Measurements from ENCODE around the gene BTN3A1.
"Not testable (repeated sequence)": the region's sequence is repeated elsewhere in the genome, so short reads cannot be mapped to it uniquely, and the experiment has no call there.

BTN3A1 gene

DNA sequence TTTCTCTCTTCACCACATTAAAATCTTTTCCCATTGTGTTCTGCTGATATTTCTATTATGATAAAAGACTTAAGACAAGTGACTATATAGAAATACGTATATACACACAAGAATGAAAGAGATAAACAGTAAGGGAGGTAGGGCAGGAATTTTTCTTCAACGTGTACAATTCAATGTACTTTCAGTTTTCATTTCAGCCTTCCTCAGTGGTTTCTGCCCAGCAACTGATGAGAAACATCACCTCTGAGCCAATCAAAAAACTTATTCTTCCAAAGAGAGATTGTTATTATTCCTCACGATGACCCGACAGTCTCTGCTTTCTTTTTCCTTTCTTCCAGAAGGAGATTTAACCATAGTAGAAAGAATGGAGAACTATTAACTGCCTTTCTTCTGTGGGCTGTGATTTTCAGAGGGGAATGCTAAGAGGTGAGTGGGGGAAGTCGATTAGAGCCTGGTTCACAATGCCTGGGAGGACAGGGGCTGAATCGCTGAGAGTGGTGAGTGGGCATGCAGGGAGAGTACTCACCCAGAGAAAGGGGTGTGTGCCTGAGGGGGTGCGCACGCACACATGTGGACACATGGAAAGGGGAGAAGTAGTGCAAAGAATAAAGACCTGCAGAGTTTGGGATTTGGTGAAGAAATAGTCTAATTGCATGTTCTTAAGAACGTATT lies at the start of gene BTN3A1:
BTN3A1 (plus strand) TSS at position 289 of the 672 bp plus-strand sequence. CDS start 3,289 bp downstream, outside the sequence.
- peak in 1 of 2 donors; percentile 32 for DNase-seq (ENCODE audit: extremely low read depth in 1 of 2, low read depth in 1 of 2)

DNA sequence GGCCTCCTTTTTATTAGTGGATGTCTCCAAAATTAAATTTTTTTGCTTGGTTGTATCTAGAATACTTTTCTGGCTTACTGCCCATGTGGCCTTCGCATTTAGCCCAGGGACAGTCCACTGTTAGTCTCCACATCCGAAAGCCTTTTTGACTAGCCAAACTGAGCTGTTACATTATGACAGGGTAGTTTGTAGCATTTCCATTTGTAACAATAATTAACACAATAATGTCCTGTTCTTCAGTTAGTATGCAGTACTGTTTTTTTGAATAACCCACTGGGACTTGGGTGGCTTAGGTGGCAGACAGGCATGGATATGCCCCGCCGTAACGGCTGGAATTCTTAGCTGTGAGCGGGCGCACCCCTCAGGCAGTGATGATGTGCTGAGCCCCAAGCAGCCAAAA lies 49.8 kb upstream of the BTN3A1 start:
- no peak for DNase-seq (ENCODE audit: extremely low read depth in 1 of 2, low read depth in 1 of 2)

DNA sequence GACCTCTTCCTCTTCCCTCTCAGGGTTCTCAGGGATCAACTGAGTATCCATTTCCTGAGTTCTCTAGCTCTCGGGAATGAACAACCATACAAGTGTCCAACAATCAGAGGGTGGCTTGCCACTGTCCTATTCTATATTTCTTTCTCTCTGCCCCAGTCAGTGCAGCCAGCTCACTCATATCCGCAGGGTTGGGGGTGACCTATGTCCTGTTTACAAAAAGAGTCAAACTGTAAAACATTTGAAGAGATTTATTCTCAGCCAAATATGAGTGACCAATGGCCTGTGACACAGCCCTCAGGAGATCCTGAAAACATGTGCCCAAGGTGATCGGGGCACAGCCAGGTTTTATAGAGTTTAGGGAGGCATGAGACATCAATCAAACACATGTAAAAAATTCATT lies 47.9 kb upstream of the BTN3A1 start:
- DNase-seq (ENCODE audit: extremely low read depth in 1 of 2, low read depth in 1 of 2) = no peak

DNA sequence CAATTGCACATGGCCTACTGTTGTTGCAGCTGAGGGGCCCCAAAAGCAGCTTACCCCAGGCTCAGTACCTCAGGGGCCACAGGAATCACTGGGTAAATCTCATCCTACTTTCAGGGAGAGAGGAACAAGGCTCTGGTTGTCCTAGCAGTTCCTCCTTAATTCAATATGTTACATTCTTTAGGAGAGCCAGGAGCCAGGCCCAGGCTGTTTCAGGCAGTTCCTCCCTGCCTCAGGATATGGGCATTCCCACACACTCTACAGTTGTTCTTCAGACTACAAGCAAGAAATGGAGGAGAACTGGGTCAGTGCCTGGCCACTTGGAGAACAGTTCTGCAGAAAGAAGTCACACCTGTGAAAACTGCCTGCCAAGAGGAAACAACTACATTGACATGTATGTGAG lies 46.7 kb upstream of the BTN3A1 start:
- DNase-seq (ENCODE audit: extremely low read depth in 1 of 2, low read depth in 1 of 2) = no peak

DNA sequence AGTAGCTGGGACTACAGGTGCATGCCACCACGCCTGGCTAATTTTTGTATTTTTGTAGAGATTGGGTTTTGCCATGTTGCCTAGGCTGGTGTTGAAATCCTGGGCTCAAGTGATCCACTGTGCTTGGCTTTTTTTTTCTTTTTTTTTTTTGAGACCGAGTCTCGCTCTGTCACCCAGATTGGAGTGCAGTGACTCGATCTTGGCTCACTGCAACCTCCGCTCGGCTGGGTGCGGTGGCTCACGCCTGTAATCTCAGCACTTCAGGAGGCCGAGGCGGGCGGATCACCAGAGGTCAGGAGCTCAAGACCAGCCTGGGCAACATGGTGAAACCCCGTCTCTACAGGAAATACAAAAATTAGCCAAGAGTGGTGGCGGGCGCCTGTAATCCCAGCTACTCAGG lies 44.5 kb upstream of the BTN3A1 start:
- not testable (repeated sequence) for DNase-seq (ENCODE audit: extremely low read depth in 1 of 2, low read depth in 1 of 2)

DNA sequence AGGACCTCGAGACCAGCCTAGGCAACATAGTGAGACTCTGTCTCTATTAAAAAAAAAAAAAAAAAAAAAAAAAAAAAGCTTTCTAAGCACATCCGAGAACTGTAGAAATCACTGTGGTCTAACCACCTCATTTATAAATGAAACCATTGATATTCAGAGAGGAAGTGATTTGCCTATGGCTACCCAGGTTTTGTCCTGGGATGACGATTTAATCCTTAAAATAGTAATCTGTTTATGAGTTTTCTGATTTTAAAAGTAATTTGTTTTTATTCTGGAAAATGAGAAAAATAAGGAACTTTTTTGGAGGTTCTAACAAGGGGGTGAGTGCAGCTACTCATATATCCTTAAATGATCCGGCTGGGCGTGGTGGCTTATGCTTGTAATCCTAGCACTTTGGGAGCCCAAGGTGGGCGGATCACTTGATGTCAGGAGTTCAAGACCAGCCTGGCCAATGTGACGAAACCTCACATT lies 43.5 kb upstream of the BTN3A1 start:
- DNase-seq (ENCODE audit: extremely low read depth in 1 of 2, low read depth in 1 of 2) = no peak

DNA sequence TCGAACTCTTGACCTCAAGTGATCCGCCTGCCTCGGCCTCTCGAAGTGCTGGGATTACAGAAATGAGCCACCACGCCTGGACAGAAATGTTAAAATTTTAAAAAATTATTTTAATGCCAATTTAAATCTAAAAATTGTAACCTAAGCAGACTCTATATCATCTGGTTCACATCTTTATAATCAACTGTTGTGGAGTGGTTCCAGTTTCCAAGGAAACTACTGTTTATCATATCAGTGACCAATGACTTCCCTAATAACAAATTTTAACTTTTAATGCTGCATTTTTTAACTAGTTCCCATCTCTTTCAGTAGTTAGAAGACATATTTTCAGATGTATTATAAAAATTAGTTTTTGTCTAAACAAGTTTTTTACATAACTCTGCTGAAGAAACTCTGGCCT lies 42.3 kb upstream of the BTN3A1 start:
- no peak for DNase-seq (ENCODE audit: extremely low read depth in 1 of 2, low read depth in 1 of 2)

DNA sequence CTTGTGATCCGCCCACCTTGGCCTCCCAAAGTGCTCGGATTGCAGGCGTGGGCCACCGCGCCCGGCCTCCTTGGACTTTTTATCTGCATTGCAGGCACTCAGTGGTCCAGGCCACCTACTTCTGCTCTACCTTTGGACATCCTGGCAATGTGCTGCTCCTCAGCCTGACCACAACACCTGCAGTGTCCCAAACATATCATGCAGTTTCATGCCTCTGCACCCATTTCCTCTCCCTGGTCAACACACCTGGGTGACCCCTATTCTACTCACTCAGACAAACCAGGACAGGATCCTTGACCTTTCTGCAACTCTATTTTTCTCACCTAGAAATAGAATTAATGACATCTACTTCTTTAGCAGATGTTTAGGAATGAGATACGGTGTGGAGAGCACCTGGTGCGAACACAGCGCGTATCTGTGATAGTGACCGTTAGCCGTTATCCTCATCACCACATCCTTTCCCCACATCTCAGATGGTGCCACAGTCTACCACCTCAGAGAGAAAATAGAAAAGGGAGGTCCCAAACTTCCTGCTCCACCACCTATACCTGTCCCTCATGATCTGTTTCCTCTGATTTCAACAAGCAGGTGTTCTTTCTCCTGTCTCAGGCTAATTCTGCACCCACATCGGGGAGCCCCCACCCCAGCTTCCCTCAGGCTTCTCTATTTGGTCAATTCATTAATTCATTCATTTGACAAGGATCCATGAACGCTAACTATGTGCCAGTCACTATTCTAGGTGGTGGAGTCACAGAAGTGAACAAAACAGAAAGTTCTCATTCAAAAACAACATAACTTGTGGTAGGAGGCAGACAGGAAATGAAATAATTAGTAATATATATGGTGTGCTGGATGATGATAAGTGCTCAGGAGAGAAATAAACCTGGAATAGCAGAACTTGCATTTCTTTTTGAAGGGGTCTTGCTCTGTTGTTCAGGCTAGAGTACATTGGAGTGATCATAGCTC lies 41.3 kb upstream of the BTN3A1 start:
- DNase-seq (ENCODE audit: extremely low read depth in 1 of 2, low read depth in 1 of 2) = no peak

DNA sequence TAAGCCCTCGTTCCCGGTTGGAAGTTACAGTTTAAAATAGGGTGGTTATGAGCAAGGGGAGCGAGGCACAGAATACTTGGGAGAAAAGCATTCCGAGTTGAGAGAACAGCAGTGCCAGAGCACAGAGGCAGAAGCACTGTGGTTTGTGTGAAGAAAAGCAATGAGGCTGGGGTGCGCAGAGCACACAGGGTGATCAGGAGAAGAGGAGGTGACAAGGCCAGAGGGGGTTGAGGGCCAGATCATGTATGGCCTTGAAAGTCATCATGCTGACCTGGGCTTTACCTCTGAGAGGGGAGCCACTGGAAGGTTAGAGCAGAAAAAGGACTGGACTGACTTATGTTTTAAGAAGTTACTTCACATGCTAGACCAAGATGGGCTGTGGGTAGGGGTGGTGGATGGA lies 40.5 kb upstream of the BTN3A1 start:
- no peak for DNase-seq (ENCODE audit: extremely low read depth in 1 of 2, low read depth in 1 of 2)

DNA sequence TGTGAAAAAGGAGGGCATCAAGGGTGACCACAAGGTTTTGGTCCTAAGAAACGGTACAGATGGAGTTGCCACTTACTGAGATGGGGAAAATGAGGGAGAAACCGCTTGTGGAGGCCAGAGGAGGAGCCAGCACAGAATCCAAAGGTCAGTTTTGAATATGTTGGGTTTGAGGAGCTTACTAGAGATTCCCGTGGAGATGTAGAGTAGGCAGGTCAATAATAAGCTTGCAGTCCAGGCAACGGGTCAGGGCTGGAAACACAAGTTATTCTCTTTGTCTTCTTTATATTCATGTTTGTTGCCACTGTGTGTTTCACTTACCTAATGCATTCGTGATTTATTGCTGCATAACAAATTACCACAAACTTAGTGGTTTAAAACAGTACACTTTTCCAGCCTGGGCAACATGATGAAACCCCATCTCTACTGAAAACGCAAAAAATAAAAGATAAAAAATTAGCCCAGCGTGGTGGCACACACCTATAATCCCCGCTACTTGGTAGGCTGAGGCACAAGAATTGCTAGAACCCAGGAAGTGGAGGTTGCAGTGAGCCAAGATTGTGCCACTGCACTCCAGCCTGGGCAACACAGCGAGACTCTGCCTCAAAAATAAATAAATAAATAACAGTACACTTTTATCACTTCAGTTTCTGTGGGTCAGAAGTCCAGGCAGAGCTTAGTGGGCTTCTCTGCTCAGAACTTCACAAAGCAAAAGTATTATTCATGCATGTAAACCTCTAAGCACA lies 39.8 kb upstream of the BTN3A1 start:
- DNase-seq (ENCODE audit: extremely low read depth in 1 of 2, low read depth in 1 of 2) = no peak

DNA sequence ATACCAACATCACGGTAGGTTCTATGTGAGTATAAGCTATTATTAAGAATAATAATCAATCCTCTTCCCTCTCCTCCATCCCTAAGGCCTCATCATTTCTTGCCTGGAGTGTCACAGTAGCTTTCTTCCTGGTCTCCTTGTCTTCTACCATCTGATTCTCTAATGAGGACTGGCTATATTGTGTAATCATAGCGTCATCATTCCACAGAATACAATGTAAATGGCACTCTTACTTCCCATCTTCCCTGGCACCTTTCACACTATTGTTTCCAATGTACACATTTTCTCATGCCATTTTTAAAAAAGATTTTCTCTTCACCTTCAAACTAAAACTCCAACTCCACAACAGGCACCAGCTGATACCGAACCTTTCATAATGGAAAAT lies 39.2 kb upstream of the BTN3A1 start:
- no peak for DNase-seq (ENCODE audit: extremely low read depth in 1 of 2, low read depth in 1 of 2)

DNA sequence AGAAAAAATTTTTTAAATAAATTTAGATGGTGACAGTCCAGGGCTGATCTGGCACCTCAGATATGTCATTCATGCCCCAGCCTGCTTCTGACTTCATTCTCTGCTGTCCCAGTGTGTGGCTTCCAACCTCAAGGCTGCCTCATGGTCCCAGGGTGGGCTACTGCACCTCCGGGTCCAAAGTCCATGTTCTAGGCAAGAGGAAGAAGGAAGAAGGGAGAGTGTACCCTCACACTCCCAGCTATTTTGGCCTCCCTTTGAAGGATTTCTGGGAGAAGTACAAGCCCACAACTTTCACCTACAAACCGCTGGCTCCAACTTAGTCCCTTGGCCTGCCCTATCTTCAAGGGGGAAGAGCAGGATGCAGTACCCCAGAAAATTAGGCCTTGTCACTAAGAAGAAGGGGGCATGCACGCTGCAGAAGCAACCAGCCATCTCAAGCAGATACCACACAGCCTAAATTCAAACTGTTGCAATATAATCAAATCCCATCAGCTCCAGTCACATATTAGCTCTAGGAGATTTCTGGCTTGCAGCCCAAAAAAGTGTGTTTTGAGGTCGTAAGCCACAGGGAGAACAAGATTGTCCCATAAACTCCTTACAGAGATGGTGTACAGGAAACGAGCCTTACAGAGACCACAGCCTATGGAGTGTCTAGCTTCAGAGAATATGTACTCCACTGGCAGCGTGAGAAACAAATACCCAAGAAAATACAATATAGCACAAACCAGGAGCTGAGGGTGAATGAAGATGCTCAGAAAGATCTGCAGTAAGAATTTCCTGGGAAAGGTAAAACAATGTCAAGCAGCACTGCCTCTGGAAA lies 38.0 kb upstream of the BTN3A1 start:
- no peak for DNase-seq (ENCODE audit: extremely low read depth in 1 of 2, low read depth in 1 of 2)

DNA sequence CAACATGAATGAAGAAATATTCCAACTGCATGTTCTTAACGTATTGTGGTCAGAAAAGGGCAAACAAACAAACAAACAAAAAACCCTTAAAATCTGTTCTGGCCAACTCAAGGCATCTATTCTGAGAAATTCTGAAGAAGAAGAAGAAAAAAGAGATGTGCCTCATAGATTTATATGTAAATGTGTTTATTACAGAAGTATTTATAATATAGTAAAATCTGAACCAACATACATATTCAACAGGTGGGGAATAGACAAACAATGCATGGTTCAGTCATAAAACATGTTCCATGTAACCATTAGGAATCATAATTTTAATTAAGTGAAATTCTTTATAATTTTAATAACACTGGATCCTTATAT lies 36.5 kb upstream of the BTN3A1 start:
- DNase-seq (ENCODE audit: extremely low read depth in 1 of 2, low read depth in 1 of 2) = no peak

DNA sequence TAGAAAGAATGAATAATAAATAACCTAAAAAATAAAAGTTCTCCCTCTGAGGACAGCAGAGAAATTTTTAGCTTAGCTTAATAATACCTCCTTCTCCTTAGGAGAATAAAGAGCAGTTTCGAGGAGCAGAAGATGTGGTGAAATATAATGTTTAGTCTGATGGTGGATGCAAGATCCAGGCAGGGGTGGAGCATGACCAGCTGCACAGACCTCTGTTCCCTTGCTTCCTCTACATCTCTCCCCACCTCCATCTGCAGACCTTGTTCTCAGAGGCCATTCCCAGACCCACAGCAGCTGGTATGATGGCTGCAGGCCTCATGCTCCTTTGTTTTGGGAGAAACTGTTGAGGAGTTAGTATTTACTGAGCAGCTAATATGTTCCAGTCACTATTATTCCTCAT lies 35.6 kb upstream of the BTN3A1 start:
- no peak for DNase-seq (ENCODE audit: extremely low read depth in 1 of 2, low read depth in 1 of 2)

DNA sequence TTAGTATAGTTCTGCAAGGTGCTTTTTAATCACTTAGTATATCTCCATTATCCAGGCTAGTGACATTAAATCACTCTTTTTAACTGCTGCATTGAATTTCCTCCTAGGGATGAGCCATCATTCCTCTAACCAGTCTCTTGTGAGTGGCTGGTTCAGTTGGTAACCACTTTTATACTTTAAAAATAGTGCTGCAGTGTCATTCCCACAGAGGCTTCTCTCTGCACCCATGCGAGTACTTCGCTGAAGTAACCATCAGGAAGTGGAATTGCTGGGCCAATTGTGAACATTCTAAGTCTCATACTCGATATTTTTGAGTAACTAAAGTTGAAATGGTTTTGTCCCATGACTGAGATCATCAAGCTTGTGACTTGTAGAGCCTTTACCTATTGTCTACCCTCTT lies 35.0 kb upstream of the BTN3A1 start:
- no peak for DNase-seq (ENCODE audit: extremely low read depth in 1 of 2, low read depth in 1 of 2)

DNA sequence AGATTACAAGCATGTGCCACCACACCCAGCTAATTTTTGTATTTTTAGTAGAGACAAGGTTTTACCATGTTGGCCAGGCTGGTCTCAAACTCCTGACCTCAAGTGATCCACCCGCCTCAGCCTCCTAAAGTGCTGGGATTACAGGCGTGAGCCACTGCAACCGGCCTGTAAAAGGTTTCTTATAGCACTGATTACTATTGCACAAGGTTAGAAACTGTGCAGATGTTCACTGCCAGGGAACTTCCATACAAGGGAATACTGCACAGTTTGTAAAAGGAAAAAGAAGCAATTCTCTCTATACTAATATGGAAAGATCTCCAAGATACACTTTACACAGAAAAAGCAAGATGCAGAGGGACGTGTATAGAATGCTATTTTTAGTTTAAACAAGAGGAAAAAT lies 30.3 kb upstream of the BTN3A1 start:
- DNase-seq (ENCODE audit: extremely low read depth in 1 of 2, low read depth in 1 of 2) = not testable (repeated sequence)

DNA sequence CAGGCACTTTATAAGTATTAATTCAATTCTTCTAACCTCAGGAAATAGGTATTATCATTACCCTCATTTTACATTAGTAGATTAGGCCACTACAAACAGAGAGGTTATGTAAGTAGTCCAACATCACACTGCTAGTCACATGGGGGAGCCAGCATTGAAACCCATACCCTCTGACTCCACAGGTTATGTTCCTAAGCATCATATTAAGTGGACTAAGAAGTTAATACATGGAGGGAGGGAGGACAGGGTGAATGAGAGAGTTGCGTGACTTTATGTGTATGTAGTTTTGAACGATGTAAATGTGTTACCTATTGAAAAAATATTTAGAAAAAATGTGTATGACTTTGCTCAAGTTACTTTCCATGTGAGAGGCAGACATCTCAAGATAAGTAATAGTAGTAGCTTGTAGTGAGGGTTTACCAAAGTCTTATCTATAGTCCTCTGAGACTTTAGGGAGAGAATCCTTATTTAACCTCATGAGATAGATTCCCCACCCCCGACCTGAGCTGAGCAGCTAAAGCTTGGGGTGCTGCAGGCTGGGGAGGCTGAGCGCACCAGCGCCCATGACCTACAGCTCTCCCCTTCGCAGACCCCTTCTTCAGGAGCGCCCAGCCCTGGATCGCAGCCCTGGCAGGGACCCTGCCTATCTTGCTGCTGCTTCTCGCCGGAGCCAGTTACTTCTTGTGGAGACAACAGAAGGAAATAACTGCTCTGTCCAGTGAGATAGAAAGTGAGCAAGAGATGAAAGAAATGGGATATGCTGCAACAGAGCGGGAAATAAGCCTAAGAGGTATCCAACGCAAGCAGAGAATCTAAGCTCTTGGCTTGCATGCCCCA lies 29.5 kb upstream of the BTN3A1 start:
- DNase-seq (ENCODE audit: extremely low read depth in 1 of 2, low read depth in 1 of 2) = no peak

DNA sequence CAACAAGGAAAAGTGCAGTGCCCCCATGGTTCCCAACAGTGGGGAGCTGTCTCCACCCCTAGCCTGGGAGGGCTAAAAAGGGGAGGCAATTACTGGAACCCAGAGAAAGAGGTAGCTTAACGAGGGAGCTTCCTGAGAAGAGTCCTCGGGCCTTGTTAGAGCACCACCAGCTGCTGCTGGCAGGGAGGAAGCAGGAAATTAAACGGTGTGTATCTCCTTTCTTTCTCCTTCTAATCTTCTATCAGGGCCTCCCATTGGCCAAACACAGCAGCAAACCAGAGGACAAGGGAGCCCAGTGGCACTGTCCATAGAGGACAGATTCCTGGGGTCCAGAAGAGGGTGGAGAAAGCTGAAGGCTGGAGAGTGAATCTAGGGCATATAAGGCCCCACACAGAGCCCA lies 26.8 kb upstream of the BTN3A1 start:
- no peak for DNase-seq (ENCODE audit: extremely low read depth in 1 of 2, low read depth in 1 of 2)

DNA sequence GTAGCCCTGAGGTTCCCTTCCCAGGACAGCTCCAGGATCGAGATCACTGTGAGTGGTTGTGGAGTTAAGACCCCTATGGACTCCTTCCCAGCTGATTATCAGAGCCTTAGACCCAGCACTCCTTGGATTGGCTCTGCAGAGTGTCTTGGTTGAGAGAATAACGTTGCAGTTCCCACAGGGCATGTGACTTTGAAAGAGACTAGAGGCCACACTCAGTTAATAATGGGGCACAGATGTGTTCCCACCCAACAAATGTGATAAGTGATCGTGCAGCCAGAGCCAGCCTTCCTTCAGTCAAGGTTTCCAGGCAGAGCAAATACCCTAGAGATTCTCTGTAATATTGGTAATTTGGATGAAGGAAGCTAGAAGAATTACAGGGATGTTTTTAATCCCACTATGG lies 24.4 kb upstream of the BTN3A1 start:
- DNase-seq (ENCODE audit: extremely low read depth in 1 of 2, low read depth in 1 of 2) = no peak

DNA sequence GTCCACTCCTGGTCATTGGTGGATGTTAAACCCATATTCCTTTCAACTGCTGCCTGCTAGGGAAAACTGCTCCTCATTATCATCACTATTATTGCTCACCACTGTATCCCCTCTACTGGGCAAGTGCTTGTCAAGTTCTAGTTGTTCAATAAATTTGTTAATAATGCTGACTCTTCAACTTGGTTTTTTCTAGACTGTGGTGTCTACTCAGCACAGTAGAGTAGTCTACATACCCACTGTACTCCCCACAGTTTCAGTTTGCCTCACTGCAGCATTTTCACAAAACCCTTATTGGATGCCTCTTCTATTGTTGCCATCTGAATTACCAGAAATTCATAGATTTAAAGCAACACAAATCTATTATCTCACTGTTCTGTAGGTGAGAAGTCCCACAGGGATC lies 23.9 kb upstream of the BTN3A1 start:
- DNase-seq (ENCODE audit: extremely low read depth in 1 of 2, low read depth in 1 of 2) = not testable (repeated sequence)
